ENCODE data around the gene COL8A2. TPM values are rescaled to one million over a fixed set of nuclear protein-coding genes. Genes with fewer than 3 reads are reported as not detected.

Gene COL8A2
- total RNA-seq, 2 experiments from 2014 or later, result 0.05 to 0.06 TPM

DNA sequence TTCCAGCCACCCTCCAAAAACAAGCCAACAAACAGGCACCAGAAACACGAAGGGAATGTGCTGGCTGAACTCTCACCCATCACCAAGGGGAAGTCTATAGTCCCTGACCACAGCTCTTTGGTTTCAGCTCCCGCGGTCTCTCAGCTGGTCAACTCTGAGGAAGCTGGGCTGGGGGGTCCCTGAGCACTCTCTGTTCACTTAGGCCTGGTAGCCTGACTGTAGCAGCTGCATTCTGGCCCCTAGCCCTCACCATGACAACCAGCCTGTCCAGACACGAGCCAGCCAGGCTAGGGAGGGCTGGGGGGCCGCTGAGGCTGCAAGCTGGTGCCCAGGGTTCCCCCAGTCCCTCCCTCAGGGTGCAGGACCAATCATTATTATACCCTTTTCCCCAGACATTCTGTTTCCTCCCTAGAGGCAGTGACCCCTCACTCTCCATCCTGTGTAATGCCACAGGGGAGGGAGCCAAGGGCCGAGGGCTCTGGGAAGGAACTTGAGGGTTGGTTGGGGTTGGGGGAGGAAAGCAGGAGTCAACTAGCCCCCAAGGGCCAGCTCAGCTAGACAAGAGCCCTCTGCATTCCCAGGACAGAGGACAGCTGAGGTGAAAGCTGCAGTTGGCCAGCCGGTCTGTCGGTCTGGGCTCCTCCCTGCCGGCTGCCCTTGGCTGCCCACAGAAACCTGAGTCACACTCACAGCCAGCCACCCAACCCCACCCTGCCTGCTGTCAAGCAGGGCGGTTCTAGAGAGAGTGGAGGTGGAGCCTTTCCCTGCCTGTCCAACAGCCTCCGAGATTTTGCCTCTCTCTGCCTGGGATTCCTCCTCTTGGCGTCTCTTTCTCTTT is 25.5 kb upstream of the COL8A2 start:
- Histone ChIP-seq H3K4me3 (ENCODE audit: low read length) (peak overlapping the region; percentile 30), H3K27ac (ENCODE audit: low read depth in 1 of 2, low read length in 2 of 2) (peak overlapping the region; percentile 92 to 95), H3K4me1 (ENCODE audit: insufficient read depth, low read length) (peaks cover 76% of the 10 kb centered on the region), H3K36me3 (ENCODE audit: insufficient read depth, low read length) (no peaks in the 10 kb centered on the region), H3K27me3 (ENCODE audit: control insufficient read depth in 1 of 2, insufficient read depth in 2 of 2, low read length in 2 of 2) (no peaks in the 10 kb centered on the region), H3K9me3 (ENCODE audit: control insufficient read depth in 1 of 2, insufficient read depth in 1 of 2, low read length in 2 of 2) (no peaks in the 10 kb centered on the region)
- intact Hi-C loops (cut with DNase I, micrococcal nuclease), result loop anchor here in 1 of 2 experiments (5.0 kb wide), 1 partner anchor 152 kb away; no protein-coding TSS in a partner anchor
- ATAC-seq (ENCODE audit: poor library complexity) (peak; percentile 17), DNase-seq (peak; percentile 37 to 88 (median 68))
- TF ChIP-seq, protein P1, sequence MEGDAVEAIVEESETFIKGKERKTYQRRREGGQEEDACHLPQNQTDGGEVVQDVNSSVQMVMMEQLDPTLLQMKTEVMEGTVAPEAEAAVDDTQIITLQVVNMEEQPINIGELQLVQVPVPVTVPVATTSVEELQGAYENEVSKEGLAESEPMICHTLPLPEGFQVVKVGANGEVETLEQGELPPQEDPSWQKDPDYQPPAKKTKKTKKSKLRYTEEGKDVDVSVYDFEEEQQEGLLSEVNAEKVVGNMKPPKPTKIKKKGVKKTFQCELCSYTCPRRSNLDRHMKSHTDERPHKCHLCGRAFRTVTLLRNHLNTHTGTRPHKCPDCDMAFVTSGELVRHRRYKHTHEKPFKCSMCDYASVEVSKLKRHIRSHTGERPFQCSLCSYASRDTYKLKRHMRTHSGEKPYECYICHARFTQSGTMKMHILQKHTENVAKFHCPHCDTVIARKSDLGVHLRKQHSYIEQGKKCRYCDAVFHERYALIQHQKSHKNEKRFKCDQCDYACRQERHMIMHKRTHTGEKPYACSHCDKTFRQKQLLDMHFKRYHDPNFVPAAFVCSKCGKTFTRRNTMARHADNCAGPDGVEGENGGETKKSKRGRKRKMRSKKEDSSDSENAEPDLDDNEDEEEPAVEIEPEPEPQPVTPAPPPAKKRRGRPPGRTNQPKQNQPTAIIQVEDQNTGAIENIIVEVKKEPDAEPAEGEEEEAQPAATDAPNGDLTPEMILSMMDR (IDR thresholded peaks at IDR 0.05), result no peak
- H3K27me3 Mint-ChIP-seq, result no peaks in the 10 kb centered on the region
- peak overlapping the region; percentile 98 for H3K4me3 Mint-ChIP-seq
- peaks cover 79% of the 10 kb centered on the region for H3K4me1 Mint-ChIP-seq (ENCODE audit: low read depth)
- ChIA-PET POLR2A (interaction anchor here (0.6 to 5.1 kb wide), 16 partner anchors 11 to 246 kb away, joined by 3 to 194 read pairs (median 6); partner anchors contain the start of genes AGO3 and THRAP3), CTCF (interaction anchor here (0.6 to 4.0 kb wide), 35 partner anchors 7 to 267 kb away, joined by 3 to 114 read pairs (median 6); partner anchors contain the start of genes ADPRS, AGO1, AGO3 and SH3D21)
- H3K9me3 Mint-ChIP-seq, result no peaks in the 10 kb centered on the region
- H3K36me3 Mint-ChIP-seq (ENCODE audit: low read depth), result peaks cover 8% of the 10 kb centered on the region
- peak overlapping the region; percentile 95 for H3K27ac Mint-ChIP-seq

DNA sequence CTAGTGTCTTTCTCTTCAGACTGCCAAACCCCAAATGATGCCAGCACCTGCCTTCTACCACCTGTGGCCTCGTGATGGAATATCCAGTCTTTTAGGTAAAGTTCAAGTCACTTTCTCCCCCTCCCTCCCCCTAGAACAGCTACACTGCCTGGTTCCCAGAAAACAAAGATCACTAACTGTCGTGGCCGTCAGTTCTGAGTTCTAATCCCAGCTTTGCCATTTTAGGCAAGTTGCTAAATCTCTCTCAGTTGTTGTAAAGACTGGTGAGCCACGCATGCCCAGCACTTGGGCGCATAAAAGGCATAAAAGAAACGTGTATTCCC is 24.9 kb upstream of the COL8A2 start:
- DNase-seq (no peak), ATAC-seq (ENCODE audit: poor library complexity) (peak; percentile 2)
- peak overlapping the region; percentile 92 to 95 for H3K27ac ChIP-seq (ENCODE audit: low read depth in 1 of 2, low read length in 2 of 2)
- CTCF ChIA-PET, result interaction anchor here (0.6 to 4.0 kb wide), 36 partner anchors 8 to 269 kb away, joined by 3 to 114 read pairs (median 6); partner anchors contain the start of genes ADPRS, AGO1, AGO3 and SH3D21
- no peaks in the 10 kb centered on the region for H3K27me3 Mint-ChIP-seq
- TF ChIP-seq, protein P1 (IDR thresholded peaks at IDR 0.05), result no peak
- H3K36me3 Mint-ChIP-seq (ENCODE audit: low read depth), result peaks cover 8% of the 10 kb centered on the region
- H3K9me3 Mint-ChIP-seq, result no peaks in the 10 kb centered on the region
- no peaks in the 10 kb centered on the region for H3K9me3 ChIP-seq (ENCODE audit: control insufficient read depth in 1 of 2, insufficient read depth in 1 of 2, low read length in 2 of 2)
- peak overlapping the region; percentile 98 for H3K4me3 Mint-ChIP-seq
- H3K4me1 ChIP-seq (ENCODE audit: insufficient read depth, low read length), result peaks cover 71% of the 10 kb centered on the region
- H3K4me1 Mint-ChIP-seq (ENCODE audit: low read depth), result peaks cover 74% of the 10 kb centered on the region
- no peaks in the 10 kb centered on the region for H3K36me3 ChIP-seq (ENCODE audit: insufficient read depth, low read length)
- intact Hi-C loops (cut with DNase I, micrococcal nuclease), result loop anchor here (1.0 to 5.0 kb wide), 11 partner anchors 12 to 271 kb away; partner anchors contain the start of genes THRAP3 (in 2 of the 2), ADPRS (in 1 of the 2), AGO3 (in 1 of the 2) and STK40 (in 1 of the 2)
- no peaks in the 10 kb centered on the region for H3K27me3 ChIP-seq (ENCODE audit: control insufficient read depth in 1 of 2, insufficient read depth in 2 of 2, low read length in 2 of 2)
- H3K4me3 ChIP-seq (ENCODE audit: low read length), result peak overlapping the region; percentile 81
- POLR2A ChIA-PET, result interaction anchor here (0.7 to 5.1 kb wide), 16 partner anchors 10 to 237 kb away, joined by 3 to 194 read pairs (median 6); partner anchors contain the start of genes AGO3 and THRAP3
- H3K27ac Mint-ChIP-seq, result peak overlapping the region; percentile 95

DNA sequence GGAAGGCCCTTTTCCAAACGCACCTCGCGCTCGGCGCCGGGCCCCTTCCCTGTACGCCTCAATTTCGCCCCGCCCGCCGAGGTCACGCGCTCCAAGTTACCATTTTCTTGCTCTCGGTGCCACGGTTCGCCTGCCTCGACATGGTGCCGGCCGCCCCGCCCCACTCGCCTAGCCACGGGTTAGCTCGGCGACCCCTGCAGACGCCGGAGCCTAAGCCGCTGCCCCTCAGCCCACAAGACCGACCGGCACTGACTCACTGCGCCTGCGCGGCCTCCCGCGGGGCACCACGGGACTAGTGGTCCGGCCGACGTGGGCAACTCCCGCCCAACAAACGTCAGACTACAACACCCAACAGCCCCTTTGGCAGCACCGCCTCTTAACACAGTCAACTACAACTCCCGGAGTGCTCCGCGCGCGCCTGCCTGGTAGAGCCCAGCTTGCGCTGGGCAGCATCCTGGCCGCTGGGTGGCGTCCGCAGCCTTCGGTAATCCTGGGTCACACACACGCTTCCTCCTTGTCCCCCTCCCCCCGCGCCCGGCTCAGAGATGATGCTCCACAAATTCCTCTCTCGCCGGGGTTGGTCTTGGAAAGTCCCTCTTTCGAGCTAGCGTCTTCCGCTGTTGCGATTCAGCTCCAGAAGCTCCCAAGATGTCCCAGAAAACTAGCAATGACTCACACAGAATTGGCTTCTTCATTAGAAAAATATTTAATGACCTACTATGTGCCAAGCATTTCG is 24.4 kb upstream of the COL8A2 start, which contains the start of gene TRAPPC3:
TRAPPC3 (minus strand) TSS at position 250 of the 736 bp plus-strand sequence; CDS start at position 142, 108 bp downstream.
- H3K4me1 ChIP-seq (ENCODE audit: insufficient read depth, low read length), result peaks cover 65% of the 10 kb centered on the region
- H3K27me3 ChIP-seq (ENCODE audit: control insufficient read depth in 1 of 2, insufficient read depth in 2 of 2, low read length in 2 of 2), result no peaks in the 10 kb centered on the region
- DNase-seq (peak; percentile 98 to 100 (median 99)), ATAC-seq (ENCODE audit: poor library complexity) (peak; percentile 88)
- H3K4me3 Mint-ChIP-seq, result peak within 1 kb of the TSS; percentile 98
- H3K27ac ChIP-seq (ENCODE audit: low read depth in 1 of 2, low read length in 2 of 2), result peak within 1 kb of the TSS; percentile 92 to 95
- H3K27me3 Mint-ChIP-seq, result no peaks in the 10 kb centered on the region
- H3K36me3 Mint-ChIP-seq (ENCODE audit: low read depth), result peaks cover 8% of the 10 kb centered on the region
- H3K4me3 ChIP-seq (ENCODE audit: low read length), result peak within 1 kb of the TSS; percentile 81
- no peaks in the 10 kb centered on the region for H3K9me3 Mint-ChIP-seq
- H3K9me3 ChIP-seq (ENCODE audit: control insufficient read depth in 1 of 2, insufficient read depth in 1 of 2, low read length in 2 of 2), result no peaks in the 10 kb centered on the region
- ChIA-PET POLR2A (interaction anchor here (0.5 to 5.1 kb wide), 24 partner anchors 9 to 1325 kb away, joined by 3 to 194 read pairs (median 4); partner anchors contain the start of genes AGO3, SH3D21, STK40 and THRAP3), CTCF (interaction anchor here (0.6 to 4.0 kb wide), 36 partner anchors 8 to 270 kb away, joined by 3 to 114 read pairs (median 6); partner anchors contain the start of genes ADPRS, AGO1, AGO3 and SH3D21)
- no peaks in the 10 kb centered on the region for H3K36me3 ChIP-seq (ENCODE audit: insufficient read depth, low read length)
- intact Hi-C loops (cut with DNase I, micrococcal nuclease), result loop anchor here (1.0 to 5.0 kb wide), 10 partner anchors 13 to 271 kb away; partner anchors contain the start of genes THRAP3 (in 2 of the 2), ADPRS (in 1 of the 2), AGO3 (in 1 of the 2) and STK40 (in 1 of the 2)
- H3K4me1 Mint-ChIP-seq (ENCODE audit: low read depth), result peaks cover 73% of the 10 kb centered on the region
- TF ChIP-seq, protein P1 (IDR thresholded peaks at IDR 0.05), result peak; percentile 84
- H3K27ac Mint-ChIP-seq, result peak within 1 kb of the TSS; percentile 95

Data from CD4-positive, alpha-beta T cell (primary cell).